H1 (cell line): ENCODE data around the gene PRMT2. TPM values are rescaled to one million over a fixed set of nuclear protein-coding genes. Genes with fewer than 3 reads are reported as not detected.

Experiments used
- BCL11A ChIP-seq, 2 experiments: IDR thresholded peaks; one replicate each; pipeline ENCODE4 v1.6.1; 2011; ENCODE audit warnings: low read depth in 2 of 2, low read length in 2 of 2, mild to moderate bottlenecking in 2 of 2
- CHD2 ChIP-seq: IDR thresholded peaks from 2 replicates; pipeline ENCODE4 v1.6.1; 2012; ENCODE audit warnings: low read length, improper control_type of control experiment
- CREB1 ChIP-seq: IDR thresholded peaks from 2 replicates; pipeline ENCODE4 v1.6.1; 2012; ENCODE audit warnings: inconsistent platforms
- GABPA ChIP-seq: IDR thresholded peaks from 2 replicates; pipeline ENCODE4 v1.6.1; 2011; ENCODE audit warnings: mild to moderate bottlenecking, low read length, moderate library complexity, borderline replicate concordance; ENCODE audit not compliant: insufficient read depth
- JUND ChIP-seq: IDR thresholded peaks from 2 replicates; pipeline ENCODE4 v1.6.1; 2011; ENCODE audit warnings: mild to moderate bottlenecking, improper control_type of control experiment, low read length
- TEAD4 ChIP-seq: IDR thresholded peaks from 2 replicates; pipeline ENCODE4 v1.6.1; 2012; ENCODE audit warnings: low read depth, low read length, inconsistent platforms, mixed read lengths
- USF2 ChIP-seq: IDR thresholded peaks from 2 replicates; pipeline ENCODE4 v1.6.1; 2011; ENCODE audit warnings: low read length, improper control_type of control experiment
- polyA plus RNA-seq, 7 experiments: library from polyadenylated mRNA; depleted of rRNA in 3 of 7; stranded (reverse) in 5 of 7; unstranded in 2 of 7; fragments of >200 nt in 5 of 7; fragments of 200-250 nt in 2 of 7; gene quantifications; 1 replicate in 5 of 7; 2 replicates in 1 of 7; 4 replicates in 1 of 7; pipeline versions ENCODE4 v1.2.1 to v1.2.3, GENCODE V29; 2011 to 2013; ENCODE audit warnings: missing spikeins in 2 of 7, mixed read lengths in 2 of 7
- total RNA-seq: library from RNA; stranded (reverse); fragmentation: NEBNext Ultra II Directional; extraction: Animal tissue kit (Norgen Biotek cat#: 25700); gene quantifications from 2 replicates; pipeline ENCODE4 v1.2.1, GENCODE V29; 2021

Gene PRMT2
- total and polyA plus RNA-seq, 2 of the 8 experiments (the other 6 are each of a cell fraction or from before 2014, with no cell fraction given): 45.8 to 59.2 TPM

DNA sequence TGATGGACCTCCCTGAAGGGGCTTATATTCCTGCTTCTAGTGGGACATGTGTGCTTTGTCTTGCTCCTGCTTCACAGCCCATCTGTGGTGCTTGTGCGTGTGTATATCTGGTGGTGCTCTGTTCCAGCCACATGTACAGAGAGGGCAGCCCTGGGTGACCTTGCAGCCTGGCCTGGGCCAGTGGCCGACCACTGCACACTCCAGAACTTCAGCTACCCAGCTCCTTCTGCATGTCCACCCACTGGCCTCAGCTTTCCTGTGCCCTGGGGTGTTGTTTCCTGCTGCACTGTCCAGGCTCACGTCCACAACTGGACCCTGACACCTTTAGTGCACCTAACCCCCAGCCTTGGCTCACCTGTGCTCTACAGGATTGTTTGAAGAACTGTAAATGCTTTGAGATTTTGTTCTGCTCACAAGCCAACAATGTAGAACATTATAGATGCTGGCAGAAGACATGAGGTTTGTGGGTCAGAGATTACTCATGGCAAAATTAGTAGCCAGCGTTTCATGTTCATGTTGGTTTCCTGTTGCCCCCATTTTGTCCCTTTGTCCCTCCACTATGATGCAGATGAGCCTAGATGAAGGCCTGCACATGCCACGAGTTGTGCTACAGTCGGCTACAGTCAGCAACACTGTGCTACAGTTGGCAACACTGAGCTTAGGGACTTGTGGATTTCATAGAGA, 25.3 kb upstream of the PRMT2 start (continued):
- TF ChIP-seq TEAD4 (no peak), CREB1 (no peak), JUND (no peak), BCL11A (IDR thresholded peaks at IDR 0.05; ENCODE audit: low read depth in 2 of 2, low read length in 2 of 2) (no peak), USF2 (no peak), CHD2 (no peak), GABPA (no peak)
